Endometrial microvascular endothelial cells (primary cell): Measurements from ENCODE around the gene KIFC1. TPM values are rescaled to one million over a fixed set of nuclear protein-coding genes. Genes with fewer than 3 reads are reported as not detected.
"Not testable (repeated sequence)": the region's sequence is repeated elsewhere in the genome, so short reads cannot be mapped to it uniquely, and the experiment has no call there.

ENCODE experiments used
- in situ Hi-C: cut with HindIII; loops from 2 replicates; pipeline ENCODE4 v1.10.0; 2017; ENCODE audit warnings: low sequenced_read_pairs, low pct_unique_long_range_greater_than_20kb; ENCODE audit errors: inconsistent ontology term
- total RNA-seq: library from RNA; depleted of rRNA; stranded (reverse); fragments of >200 nt; gene quantifications from one replicate; pipeline ENCODE4 v1.2.3, GENCODE V29; 2015; ENCODE audit errors: inconsistent ontology term

Gene KIFC1, protein sequence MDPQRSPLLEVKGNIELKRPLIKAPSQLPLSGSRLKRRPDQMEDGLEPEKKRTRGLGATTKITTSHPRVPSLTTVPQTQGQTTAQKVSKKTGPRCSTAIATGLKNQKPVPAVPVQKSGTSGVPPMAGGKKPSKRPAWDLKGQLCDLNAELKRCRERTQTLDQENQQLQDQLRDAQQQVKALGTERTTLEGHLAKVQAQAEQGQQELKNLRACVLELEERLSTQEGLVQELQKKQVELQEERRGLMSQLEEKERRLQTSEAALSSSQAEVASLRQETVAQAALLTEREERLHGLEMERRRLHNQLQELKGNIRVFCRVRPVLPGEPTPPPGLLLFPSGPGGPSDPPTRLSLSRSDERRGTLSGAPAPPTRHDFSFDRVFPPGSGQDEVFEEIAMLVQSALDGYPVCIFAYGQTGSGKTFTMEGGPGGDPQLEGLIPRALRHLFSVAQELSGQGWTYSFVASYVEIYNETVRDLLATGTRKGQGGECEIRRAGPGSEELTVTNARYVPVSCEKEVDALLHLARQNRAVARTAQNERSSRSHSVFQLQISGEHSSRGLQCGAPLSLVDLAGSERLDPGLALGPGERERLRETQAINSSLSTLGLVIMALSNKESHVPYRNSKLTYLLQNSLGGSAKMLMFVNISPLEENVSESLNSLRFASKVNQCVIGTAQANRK
- total RNA-seq: 55.4 TPM

DNA sequence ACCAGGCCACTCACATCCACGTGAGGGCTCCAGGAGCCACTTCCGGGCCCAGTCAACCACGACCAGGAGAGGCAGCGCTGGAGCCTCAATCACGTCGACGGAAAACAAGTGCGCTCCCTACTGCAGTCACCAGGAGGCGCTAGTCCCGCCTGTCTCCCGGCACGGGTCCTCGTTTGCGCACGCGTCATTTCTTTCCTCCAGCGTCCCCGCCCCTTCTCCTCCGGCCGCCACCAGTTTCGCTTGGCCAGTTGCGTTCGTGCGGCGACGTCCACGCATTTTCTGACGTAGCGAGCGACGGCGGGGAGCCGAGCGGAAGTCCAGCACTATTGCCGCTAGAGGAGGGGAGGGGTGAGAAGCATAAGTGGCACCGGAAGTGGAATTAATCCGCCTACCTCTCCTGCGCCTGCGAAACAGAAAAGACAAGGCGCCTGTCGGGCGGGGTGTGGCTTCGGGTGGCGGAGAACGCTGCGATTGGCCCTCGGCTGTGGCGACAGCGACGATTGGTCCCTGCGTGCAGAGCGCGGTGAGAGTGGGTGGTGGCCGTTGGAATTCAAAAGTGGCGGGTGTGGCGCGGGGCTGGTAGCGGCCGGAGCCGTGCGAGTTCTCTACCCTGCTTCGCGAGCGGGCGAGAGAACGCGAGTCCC lies at the start of gene KIFC1:
KIFC1 (plus strand) TSS at position 546 of the 644 bp plus-strand sequence. CDS start 163 bp downstream, outside the sequence.
- in situ Hi-C loops: no loop called here

GRCh38 chr6:33343606-33343952 lies 48.0 kb upstream of the KIFC1 start:
- in situ Hi-C loops: not testable (repeated sequence)

GRCh38 chr6:33343953-33344611 lies 47.5 kb upstream of the KIFC1 start:
- in situ Hi-C loops: no loop called here

GRCh38 chr6:33344701-33345697 lies 46.6 kb upstream of the KIFC1 start:
- in situ Hi-C loops: no loop called here

DNA sequence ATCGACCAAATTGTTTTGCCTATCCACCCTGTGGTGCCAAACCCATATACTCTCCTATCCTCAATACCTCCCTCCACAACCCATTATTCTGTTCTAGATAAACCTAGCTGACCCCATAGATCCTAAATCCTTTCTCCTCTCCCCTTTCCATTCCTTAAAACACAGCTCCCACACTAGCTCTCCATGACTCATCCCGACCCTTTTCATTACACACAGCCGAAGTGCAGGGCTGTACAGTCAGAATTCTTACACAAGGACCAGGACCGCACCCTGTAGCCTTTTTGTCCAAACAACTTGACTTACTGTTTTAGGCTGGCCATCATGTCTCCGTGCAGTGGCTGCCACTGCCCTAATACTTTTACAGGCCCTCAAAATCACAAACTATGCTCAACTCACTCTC lies 44.7 kb upstream of the KIFC1 start:
- in situ Hi-C loops: not testable (repeated sequence)

GRCh38 chr6:33347816-33348215 lies 43.8 kb upstream of the KIFC1 start:
- in situ Hi-C loops: no loop called here

DNA sequence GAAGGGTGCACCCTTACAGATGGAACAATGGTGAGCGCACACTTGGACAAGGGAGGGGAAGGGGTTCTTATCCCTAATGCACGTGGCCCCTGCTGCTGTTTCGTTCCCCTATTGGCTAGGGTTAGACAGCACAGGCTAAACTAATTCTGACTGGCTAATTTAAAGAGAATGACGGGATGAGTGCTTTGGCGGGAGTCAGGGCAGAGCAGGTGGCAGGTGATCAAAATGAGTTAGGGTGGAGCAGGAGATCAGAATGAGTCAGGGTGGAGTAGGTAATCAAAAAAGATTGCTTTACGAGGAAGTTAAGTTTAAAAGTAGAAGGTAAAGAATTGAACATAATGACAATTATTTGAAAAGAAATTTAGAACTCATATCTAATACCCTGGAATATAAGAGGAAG lies 35.8 kb upstream of the KIFC1 start:
- in situ Hi-C loops: not testable (repeated sequence)

DNA sequence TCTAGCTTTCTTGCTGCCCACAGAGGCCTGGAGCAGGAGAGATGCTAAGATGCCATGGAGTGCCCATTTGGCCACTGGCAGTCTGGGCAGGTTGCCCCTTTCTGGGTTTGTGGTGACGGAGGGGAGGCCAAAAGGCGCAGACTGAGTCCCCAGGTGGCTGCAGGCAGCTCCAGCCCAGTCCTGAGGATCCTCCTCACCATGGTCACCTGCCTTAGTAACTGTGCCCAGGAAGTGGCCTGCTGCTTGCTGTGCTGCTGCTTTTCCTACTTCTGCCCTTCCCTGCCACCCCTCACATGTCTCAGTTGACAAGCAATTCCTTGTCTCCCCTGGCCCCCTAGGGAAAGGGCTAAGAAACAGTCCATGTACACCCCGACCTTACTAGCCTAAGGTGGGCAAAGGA lies 35.3 kb upstream of the KIFC1 start:
- in situ Hi-C loops: no loop called here

DNA sequence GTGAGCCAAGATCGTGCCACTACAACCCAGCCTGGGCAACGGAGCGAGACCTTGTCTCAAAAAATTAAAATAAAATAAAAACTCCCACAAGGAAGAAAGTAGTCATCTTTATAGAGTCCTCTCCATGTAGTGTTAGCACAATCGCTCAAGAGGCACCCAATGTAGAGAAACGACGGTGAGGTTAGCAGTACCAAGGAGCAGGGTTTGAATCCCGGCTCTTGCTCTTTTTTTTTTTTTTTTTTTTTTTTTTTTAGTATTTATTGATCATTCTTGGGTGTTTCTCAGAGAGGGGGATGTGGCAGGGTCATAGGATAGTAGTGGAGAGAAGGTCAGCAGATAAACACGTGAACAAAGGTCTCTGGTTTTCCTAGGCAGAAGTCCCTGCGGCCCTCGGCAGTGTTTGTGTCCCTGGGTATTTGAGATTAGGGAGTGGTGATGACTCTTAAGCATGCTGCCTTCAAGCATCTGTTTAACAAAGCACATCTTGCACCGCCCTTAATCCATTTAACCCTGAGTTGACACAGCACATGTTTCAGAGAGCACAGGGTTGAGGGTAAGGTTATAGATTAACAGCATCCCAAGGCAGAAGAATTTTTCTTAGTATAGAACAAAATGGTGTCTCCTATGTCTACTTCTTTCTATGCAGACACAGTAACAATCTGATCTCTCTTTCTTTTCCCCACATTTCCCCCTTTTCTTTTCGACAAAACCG lies 34.3 kb upstream of the KIFC1 start:
- in situ Hi-C loops: not testable (repeated sequence)

DNA sequence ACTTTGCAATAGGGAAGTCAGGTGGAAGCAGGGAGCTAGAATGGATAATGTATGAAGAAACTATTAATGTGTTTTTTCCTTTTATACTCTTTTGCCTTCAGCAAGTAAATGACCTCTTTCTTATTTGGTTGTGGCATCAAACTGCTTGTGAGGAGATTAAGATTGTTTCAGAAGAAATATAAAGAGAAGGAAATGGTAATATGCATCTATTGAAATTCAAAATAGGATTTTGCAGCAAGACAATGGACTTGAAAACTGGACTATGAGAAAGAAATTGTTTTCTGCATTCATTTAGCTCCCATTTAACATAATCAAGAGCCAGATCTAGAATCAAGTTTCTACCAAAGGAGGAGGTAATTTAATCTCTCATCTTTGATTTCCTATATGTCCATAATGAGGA lies 32.3 kb upstream of the KIFC1 start:
- in situ Hi-C loops: no loop called here

DNA sequence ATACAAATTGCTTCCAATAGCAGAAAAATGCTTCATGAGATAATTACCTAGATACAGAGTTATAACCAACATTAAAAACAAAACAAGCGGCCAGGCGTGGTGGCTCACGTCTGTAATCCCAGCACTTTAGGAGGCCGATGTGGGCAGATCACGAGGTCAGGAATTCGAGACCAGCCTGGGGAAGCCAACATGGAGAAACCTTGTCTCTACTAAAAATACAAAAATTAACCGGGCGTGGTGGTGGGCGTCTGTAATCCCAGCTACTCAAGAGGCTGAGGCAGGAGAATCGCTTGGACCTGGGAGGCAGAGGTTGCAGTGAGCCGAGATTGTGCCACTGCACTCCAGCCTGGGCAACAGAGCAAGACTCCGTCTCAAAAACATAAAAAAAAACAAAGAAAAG lies 28.1 kb upstream of the KIFC1 start:
- in situ Hi-C loops: not testable (repeated sequence)

GRCh38 chr6:33364475-33365205 lies 27.0 kb upstream of the KIFC1 start:
- in situ Hi-C loops: not testable (repeated sequence)

DNA sequence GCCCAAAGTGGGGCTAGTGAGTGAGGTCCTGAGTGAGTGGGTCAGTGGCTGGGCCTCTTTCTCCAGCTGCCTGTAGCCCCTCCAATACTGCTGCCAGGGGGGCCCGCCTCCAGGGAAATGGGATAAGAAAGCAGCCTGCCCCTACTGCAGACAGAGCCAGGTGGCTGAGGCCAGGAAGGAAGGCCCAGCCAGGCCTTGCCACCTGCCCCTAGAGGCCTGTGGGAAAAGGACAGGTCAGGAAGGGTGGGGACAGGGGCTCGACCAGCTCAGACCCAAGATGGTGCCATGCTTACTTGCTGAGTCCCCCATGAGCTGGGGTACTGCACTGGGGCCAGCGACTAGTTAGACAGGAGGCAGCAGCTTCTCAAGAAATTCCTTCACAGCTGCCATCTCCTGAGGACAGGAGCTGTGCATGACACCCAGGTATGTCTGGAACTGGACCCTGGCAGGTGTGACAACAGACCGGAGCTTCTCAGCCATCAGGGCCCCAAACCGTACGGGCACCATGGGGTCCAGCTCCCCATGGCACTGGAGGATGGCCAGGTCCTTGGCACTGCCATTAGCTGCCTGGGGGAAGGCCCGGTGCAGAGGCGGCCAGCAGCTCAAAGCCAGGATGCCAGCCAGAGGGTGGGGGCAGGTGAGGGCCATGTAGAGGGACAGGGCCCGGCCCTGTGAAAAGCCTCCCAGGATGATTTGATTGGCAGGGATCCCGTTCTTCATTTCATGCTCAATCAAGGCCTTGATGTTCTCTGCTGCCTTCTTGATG lies 26.2 kb upstream of the KIFC1 start:
- in situ Hi-C loops: not testable (repeated sequence)

- in situ Hi-C loops: no loop called here
Measured at GRCh38 chr6:33367009-33367714, 24.5 kb upstream of the KIFC1 start.

DNA sequence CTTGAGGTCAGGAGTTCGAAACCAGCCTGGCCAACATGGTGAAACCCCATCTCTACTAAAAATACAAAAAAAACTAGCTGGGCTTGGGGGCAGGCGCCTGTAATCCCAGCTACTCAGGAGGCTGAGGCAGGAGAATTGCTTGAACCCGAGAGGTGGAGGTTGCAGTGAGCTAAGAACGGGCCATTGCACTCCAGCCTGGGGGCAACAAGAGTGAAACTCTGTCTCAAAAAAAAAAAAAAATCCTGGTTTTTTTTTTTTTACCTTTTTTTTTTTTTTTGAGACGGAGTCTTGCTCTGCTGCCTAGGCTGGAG lies 24.0 kb upstream of the KIFC1 start:
- in situ Hi-C loops: not testable (repeated sequence)

DNA sequence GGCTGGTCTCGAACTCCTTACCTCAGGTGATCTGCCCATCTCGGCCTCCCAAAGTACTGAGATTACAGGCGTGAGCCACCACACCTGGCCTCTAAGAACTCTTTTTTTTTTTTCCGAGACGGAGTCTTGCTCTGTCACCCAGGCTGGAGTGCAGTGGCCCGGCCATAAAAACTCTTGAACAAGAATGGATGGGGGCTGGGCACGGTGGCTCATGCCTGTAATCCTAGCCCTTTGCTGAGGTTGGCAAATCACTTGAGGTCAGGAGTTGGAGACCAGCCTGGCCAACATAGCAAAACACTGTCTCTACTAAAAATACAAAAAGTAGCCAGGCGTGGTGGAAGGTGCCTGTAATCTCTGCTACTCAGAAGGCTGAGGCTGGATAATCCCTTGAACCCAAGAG lies 19.7 kb upstream of the KIFC1 start:
- in situ Hi-C loops: not testable (repeated sequence)
